Glomerular visceral epithelial cell (primary cell): Measurements from ENCODE around the gene DCAF8.

ENCODE experiments used
- DNase-seq: peaks from one replicate; pipeline ENCODE4 v3.0.0-alpha.2; 2016; ENCODE audit errors: extremely low spot score

The DCAF8 gene

DNA sequence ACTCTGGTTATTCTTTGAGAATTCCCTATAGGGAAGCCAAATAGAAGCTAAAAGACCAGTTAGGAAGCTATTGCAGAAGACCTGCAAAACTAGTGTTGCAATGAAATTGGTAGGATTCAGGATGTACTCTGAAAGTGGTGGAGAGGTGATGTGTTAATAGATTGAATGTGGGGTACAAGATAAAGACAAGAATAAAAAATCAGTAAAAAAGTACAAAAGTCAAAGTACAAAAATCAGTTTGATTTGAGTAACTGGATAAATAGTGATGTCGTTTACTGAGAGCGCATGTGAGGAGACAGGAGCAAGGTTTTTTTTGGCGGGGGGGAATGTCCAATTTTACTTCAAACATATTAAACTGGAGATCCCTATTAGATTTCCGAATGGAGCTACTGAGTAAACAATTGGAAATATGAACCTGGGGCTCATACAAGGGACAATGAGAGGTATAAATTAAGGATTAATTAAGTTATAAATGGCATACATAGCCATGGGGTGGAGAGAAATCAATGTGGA, 2.5 kb upstream of the DCAF8 start:
- no peak for DNase-seq

- DNase-seq, result peak; percentile 69
These were observed 825 bp downstream of the DCAF8 start for GRCh38 chr1:160261556-160261892.

- DNase-seq, result peak; percentile 87
These were observed 1.7 kb downstream of the DCAF8 start for GRCh38 chr1:160260406-160261382.

GRCh38 chr1:160258177-160258798, 4.1 kb downstream of the DCAF8 start:
- no peak for DNase-seq

DNA sequence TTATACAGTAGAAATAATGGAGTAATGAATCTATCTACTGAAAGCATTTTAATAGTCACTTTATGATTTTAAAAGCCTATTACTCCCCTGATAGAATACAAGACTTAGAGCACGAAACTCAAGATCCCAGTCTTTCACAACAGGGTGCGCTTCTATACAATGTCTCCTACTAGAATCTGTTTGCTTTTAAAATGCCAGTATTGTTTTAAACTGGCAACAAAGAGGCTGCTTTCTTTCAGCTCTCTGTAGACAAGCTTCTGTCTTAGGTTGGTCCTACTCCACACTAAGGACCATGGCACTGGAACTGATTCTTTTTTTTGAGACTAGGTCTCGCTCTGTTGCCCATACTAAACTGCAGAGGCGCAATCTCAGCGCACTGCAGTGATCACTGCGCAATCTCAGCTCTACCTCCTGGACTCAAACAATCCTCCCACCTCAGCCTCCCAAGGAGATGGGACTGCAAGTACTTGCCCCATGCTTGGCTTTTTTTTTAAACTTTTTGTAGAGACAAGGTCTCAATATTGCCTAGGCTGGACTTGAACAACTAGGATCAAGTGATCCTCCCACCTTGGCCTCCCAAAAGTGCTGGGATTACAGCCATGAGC, 4.8 kb downstream of the DCAF8 start:
- no peak for DNase-seq

DNA sequence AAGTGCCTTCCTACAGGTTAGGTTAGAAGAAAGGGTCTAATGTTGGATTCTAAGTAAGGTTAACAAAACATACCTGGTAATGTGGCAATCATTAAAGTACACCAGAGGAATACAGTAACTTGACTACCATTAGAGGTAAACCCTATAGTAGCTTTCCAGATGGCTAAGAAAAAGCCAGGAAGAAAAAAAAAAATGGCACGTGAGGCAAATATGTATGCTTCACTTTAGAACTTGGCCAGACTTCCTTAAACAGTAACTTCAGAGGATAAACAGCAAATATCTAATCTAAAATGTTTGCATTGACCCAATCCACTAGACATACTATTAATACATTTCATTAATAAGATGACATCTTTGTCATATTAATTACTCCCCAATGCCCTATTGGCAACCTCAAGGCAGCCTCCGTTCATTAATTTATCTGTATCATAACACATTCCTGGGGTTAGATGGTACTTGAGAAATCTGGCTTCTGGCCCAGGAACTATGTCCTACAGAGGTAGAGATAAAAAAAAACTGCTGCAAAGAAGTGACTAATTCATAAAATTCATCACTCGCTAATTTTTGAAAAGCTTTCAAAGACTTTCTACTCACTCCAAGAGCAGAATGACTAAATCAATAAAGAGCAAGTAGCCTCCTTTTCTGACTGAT, 5.8 kb downstream of the DCAF8 start:
- DNase-seq, result peak; percentile 67

DNA sequence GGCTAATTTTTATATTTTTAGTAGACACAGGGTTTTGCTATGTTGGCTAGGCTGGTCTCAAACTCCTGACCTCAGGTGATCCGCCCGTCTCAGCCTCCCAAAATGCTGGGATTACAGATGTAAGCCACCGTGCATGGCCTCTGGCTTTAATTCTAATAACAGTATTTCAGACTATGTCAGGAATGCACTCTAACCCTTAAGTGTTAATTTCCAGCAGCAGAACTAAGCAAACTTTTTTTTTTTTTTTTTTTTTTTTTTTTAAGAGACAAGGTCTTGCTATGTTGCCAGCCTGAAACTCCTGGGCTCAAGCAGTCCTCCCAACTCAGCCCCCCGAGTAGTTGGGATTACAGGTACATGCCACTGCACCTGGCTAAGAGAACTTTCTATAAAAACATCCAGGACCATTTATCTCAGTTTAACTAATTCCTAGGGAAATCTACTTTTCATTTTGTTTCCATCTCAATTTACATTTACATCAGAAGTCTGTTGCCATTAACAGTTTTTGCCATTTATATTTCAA, 6.5 kb downstream of the DCAF8 start:
- no peak for DNase-seq

DNA sequence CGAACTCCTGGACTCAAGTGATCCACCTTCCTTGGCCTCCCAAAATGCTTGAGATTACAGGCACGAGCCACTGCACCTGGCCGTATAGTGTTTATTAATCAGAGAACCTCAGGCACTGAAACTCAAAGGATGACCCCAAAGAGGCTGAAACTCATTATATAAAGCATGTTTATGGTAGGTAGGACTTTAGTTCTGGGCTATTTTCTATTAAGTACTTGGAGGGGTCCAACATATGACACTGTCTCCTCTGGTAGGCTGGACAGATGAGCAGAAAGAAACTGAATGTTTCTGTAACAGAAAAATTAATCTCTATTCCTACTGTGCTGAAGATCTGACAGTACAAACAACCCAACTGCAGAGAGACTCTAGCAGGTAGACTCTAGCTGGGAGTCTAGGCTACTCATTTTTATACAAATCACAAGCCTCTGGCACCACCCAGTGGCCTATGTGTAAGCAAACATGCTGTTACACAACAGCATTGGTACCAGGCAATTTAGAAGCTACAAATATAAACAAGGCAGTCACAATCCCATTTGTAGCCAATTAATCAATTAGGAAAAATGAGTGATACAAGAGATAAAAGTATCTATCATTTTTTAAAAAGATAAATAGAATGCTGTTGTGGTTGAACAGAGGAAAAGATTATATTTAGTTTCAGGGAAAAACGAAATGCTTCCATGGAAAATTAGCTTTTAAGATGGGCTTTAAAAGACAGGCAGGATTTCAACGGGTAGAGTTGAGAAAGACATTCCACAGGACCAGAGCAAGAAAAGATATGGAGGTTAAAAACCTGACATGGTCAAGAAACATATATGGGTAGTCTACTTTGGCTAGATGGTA, 10.4 kb downstream of the DCAF8 start:
- DNase-seq, result peak; percentile 74

DNA sequence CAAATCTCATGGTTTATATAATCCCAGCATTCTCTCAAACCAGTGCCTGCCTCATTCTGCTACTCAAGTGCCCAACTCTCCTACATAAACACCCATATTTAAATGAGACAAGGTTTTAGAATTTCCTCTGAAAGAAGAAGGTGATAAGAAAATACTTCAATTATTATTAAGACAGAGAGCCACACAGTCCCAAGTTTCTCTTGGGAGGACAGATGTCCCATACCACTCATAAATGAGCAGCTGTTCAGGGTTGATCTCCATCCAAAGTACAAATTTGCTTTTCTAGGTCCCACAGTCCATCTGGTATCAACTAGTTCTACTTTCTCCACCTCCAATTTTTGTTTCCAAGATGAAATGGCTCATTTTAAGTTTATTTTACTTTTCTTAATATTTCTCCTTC, 11.3 kb downstream of the DCAF8 start:
- DNase-seq, result no peak

GRCh38 chr1:160247053-160247452, 15.3 kb downstream of the DCAF8 start:
- DNase-seq, result peak; percentile 20

GRCh38 chr1:160245434-160245833, 16.9 kb downstream of the DCAF8 start:
- no peak for DNase-seq

DNA sequence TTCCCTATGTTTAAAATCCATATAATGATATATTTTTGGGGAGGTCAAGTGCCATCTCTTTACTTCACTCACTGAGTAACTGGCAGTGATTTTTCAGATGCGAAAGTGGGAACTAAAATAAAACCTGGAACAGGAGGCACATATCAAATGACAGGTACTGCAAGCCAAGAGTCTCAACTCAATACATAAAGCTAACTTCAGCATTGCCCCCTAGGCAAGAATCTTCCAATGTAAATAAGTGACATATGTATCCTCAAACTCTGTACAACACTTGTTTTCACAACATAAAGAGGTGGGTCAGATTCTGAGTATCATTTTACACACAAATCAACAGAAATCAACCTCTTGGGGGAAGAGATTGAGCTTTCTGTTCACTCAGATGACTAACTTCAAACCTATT, 18.1 kb downstream of the DCAF8 start:
- DNase-seq, result no peak

- DNase-seq, result no peak
These were observed 18.6 kb downstream of the DCAF8 start for GRCh38 chr1:160243767-160244166.

GRCh38 chr1:160239582-160240299, 22.6 kb downstream of the DCAF8 start:
- no peak for DNase-seq

DNA sequence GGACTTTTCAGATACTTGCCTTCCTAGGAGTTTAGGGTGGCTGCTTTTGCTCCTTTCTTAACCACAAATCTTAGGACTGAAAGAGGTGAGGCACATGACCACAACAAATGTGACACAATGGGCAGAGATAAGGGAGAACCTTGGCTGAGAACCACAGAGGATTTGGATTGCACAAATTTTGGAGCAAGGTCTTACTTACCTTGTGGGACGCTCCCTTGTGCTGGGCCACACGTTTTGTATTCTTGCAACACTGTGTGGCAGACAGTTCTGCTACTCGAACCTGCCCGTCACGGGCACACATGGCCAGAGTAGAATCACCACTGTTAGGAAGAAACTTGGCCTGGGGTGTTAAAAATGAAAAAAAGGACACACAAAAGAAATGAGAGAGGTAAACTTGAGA, 23.9 kb downstream of the DCAF8 start:
- DNase-seq, result no peak

DNA sequence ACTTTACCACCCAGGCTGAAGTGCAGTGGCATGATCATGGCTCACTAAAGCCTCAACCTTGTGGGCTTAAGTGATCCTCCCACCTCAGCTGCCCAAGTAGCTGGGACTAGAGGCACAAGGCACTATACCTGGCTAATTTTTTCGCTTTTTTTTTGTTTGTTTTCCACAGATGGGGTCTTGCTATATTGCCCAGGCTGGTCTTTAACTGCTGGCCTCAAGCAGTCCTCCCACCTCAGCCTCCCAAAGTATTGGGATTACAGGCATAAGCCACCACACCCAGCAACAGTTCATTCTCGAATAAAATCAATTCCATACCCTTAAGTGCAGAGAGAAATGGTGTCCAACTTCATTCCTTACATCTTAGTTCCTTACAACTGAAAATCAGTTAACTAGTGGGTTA, 24.8 kb downstream of the DCAF8 start:
- no peak for DNase-seq

DNA sequence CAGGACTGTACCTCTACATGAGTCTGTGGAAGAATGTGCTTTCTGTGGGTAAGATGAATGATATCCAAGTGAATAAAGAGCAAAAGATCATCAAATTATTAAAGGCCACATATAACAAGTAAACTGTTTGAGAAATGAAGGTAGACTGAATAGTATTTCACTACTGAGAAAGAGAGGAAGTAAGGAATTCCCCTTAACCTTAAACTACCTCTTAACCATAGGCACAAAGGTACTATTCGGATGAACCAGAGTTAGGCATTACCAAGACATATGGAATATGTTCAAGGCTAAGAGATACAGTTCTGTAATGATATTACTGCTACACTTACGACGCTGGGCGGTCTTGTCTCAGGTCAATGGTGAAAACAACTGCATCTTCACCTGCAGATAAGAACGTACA, 25.5 kb downstream of the DCAF8 start:
- DNase-seq, result no peak

- no peak for DNase-seq
These were observed 29.4 kb downstream of the DCAF8 start for GRCh38 chr1:160232911-160233310.

DNA sequence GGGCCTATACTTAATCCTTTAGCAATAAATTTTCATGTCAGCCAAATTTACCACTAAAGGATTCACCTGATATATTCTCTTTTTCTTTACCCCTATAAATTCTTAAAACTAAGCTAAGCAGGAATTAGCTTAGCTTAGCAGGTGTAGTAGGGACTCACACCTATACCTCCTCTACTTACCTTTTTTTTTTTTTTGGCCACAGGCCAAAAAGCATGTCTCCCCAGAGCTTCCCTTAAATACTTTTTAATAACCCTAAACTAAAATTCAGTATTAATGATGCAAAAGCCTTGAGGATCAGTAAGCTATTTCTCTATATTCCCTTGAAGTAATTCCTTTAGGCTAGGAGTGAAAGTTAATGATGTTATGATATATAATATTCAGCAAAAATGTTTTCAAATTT, 33.9 kb downstream of the DCAF8 start:
- no peak for DNase-seq

GRCh38 chr1:160227561-160227960, 34.8 kb downstream of the DCAF8 start:
- no peak for DNase-seq
